Measurements from ENCODE around the gene PSME2.

- TF ChIP-seq CTCF (conservative IDR thresholded peaks at IDR 0.05; ENCODE audit: low read length) (no peak), EZH2phosphoT487 (IDR thresholded peaks at IDR 0.05; ENCODE audit: borderline replicate concordance, low read depth, low read length) (no peak)
Measured at GRCh38 chr14:24157331-24157730, 10.9 kb upstream of the PSME2 start.
